ENCODE measurements around the gene ATP1B4.
"Not testable (repeated sequence)": the region's sequence is repeated elsewhere in the genome, so short reads cannot be mapped to it uniquely, and the experiment has no call there.

Gene ATP1B4

DNA sequence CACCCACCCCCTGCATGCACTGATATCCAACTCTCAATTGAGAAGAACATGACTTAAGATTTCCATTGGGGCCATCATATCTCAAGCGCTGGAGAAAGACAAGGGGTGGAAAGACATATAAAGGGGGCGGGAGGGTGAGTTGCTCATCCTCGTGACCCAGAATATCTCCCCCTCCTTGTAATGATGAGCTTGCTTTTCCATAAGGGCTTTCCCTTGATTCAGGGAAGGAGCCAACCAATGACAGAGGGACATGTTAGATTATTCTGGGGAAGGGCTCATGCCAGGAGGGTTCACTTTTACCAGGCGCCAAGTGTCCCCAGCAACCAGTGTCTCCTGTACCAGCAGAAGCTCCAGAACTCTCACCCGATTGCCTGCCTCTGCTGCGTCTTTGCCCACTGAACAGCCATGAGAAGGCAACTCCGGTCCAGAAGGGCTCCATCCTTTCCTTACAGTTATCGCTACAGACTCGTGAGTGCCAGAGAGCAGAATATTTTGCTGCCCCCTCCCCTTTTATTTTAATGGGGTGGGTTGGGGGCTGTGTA is at the start of gene ATP1B4:
Gene ATP1B4 (plus strand): TSS at position 326 of the 542 bp plus-strand sequence. CDS start 80 bp downstream, at position 406.
- no peak for DNase-seq

DNA sequence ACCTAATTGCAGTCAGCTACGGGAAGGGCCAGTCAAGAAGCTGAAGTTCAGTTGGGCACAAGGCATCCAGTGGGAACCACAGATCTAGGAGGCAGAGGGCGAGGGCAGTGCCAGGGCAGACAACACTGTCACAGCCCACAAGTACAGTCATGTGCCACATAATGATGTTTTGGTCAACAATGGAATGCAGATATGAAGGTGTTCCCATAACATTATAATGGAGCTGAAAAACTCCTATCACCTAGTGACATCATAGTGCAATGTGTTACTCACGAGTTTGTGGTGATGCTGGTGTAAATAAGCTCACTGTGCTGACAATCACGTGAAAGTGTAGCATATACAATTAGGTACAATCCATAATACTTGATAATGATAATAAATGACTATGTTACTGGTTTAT is 46.1 kb upstream of the ATP1B4 start:
- DNase-seq, result no peak

- DNase-seq, result no peak
These were observed 45.2 kb upstream of the ATP1B4 start for GRCh38 chrX:120316587-120317283.

GRCh38 chrX:120318411-120318810 is 43.5 kb upstream of the ATP1B4 start:
- no peak for DNase-seq

DNA sequence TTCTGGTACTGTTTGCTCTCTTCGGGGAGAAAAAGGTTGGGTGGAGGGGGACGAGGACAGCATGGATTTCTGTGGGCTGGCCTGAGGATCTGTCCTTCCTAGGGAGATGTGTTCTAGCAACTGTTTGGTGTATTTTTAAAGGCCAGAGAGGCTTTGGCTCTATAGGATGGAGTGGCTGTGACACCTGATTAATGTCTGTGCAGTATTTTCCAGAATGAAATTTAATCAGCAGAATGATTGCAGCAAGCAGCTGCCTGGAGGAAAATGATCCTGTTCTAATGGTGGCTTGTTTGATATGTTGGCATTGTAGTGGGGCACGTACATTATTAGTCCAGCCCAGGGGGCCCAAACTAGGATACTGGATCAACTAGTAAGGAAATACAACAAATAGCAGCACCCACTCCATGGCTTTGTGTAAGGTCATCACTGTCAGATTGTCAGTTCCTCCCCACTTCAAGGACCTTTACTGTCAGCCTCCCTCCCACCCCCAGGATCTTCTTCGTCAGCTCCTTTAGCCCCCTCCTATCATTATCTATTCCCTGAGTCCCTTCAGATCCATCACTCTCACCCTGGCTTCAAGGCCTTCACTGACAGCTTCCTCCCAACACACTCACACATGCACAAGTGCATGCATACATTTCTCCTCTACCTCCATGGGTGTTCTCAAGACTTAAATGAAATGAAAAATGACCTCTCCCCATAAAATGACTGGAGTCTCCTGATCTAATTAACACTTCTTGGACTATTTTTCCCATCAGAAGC is 40.2 kb upstream of the ATP1B4 start:
- DNase-seq, result no peak

- DNase-seq, result no peak
These were observed 30.8 kb upstream of the ATP1B4 start for GRCh38 chrX:120331116-120331515.

DNA sequence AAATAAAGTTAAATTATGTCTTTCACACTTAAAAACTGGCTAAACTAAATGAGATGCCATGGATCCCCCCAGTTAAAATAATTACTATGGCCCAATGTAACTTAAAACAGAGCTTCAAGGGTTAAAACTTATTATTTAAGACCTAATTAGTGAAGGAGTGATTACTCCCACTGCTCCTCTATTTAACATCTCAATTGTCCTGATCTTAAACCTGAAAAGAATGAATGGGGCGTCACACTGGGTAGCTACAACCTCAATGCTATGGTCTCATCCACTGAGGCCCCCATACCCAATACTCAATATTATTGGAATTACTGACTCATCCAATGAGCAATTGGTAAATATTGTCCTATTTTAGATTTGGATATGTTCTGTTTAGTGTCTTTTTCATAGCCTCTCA is 29.5 kb upstream of the ATP1B4 start:
- no peak for DNase-seq

- no peak for DNase-seq
These were observed 27.7 kb upstream of the ATP1B4 start for GRCh38 chrX:120334151-120334550.

- DNase-seq, result no peak
These were observed 27.3 kb upstream of the ATP1B4 start for GRCh38 chrX:120334603-120335002.

GRCh38 chrX:120335289-120335688 is 26.6 kb upstream of the ATP1B4 start:
- no peak for DNase-seq

DNA sequence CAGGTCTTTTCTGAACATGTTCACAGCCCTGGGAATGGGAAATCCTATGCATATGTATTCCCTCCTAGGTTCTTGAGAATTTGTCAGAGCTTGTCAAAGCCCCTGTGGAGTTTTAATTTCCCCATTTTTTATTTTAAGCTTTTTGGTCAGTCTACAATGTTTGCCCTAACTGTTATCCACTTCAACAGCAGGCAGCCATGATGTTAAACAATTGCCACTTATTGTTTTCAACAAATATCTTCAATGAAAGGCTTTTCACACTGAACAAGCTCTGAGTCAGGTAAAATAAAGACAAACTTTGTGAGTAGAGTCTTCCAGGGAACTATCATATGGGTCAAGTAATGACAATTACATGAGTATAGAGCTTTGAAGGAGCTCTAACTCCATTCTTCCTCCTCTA is 25.0 kb upstream of the ATP1B4 start:
- DNase-seq, result no peak

DNA sequence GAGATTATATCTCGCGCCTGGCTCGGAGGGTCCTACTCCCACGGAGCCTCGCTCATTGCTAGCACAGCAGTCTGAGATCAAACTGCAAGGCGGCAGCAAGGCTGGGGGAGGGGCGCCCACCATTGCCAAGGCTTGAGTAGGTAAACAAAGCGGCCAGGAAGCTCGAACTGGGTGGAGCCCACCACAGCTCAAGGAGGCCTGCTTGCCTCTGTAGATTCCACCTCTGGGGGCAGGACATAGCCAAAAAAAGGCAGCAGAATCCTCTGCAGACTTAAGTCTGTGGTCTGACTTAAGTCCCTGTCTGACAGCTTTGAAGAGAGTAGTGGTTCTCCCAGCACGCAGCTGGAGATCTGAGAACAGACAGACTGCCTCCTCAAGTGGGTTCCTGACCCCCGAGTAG is 17.3 kb upstream of the ATP1B4 start:
- DNase-seq, result not testable (repeated sequence)

GRCh38 chrX:120350450-120351138 is 11.3 kb upstream of the ATP1B4 start:
- no peak for DNase-seq

GRCh38 chrX:120356084-120356483 is 5.8 kb upstream of the ATP1B4 start:
- no peak for DNase-seq

GRCh38 chrX:120357186-120357585 is 4.7 kb upstream of the ATP1B4 start:
- no peak for DNase-seq

- peak; percentile 61 for DNase-seq
These were observed 3.0 kb upstream of the ATP1B4 start for GRCh38 chrX:120358737-120359456.

DNA sequence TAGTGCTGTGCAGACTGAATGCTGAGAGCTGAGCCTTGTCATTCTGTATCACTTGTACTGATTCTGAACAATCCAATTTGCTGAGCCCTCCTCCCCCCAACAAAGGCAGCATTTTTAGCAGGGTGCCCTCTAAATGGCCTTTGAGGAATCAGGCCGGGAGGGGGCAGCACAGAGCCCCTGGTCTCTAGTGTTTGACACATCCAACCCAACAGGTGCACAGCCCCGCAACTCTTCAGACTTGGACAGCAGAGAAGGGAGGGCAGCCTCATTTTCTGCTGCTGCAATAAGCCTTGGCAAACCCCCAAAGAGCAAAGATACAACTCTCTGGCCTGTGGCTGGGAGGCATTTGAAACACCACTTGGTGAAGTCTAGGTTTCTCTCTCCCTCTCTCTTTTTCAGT is 3.4 kb downstream of the ATP1B4 start:
- peak; percentile 63 for DNase-seq

- no peak for DNase-seq
These were observed 4.1 kb downstream of the ATP1B4 start for GRCh38 chrX:120365968-120366367.

- no peak for DNase-seq
These were observed 4.9 kb downstream of the ATP1B4 start for GRCh38 chrX:120366794-120367193.

- DNase-seq, result no peak
These were observed 5.7 kb downstream of the ATP1B4 start for GRCh38 chrX:120367402-120368109.

DNA sequence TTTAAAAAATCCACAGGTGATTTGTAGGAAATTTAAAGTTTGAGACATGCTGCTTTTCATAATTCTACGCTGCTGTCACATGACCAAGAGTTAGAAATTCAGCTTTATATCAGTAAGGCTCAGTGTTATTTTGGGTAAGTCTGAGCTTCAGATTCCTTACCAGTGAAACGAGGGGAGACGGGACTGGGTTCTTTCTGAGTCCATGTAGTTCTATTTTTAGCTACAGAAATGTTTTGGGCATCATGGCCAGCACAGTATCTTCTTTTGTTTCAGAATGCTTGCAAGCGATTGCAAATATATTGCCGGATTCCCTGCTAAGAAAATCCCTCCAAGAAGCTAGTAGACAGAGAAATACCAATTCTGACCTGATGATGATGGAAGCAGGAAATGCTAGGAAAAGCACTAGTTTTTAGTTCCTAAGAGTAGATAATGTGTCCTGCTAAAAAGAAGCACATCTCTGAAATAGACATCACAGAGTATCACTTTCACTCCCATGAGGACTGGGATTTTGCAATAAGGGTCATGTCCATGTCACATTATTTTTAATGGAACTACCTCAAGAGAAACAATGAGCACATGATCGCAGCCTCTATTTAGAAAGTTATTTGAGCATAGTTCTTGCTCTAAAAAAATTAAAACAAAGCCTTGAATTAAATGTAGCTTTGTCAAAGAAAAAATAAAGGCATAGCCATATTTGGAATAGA is 10.9 kb downstream of the ATP1B4 start:
- DNase-seq, result no peak

GRCh38 chrX:120377179-120377578 is 15.3 kb downstream of the ATP1B4 start:
- DNase-seq, result no peak

Data from stimulated activated CD4-positive, alpha-beta T cell treated with anti-CD3 and anti-CD28 coated beads, Interleukin-15, amount 100 ng/mL, for 24 hours (primary cell).